Measurements from ENCODE around the gene C2orf81.

DNA sequence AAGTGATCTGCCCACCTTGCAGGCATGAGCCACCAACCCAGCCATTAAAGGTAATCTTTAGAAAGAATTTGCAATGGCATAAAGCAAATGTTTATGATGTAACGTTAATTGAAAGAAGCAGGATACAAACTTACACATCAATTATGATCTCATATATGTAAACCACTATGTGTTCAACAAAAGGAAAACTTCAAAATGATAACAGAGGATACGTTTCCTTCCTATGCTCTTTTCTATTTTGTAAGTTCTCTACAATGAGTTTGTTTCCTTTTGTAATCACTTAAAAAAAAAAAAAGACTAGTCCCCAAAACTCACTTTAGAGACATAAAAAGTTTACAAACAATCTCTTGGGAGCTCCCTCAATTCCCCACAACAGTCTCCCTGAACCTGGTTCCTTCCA is 1.4 kb downstream of the C2orf81 start:
- TF ChIP-seq CHD1 (IDR thresholded peaks at IDR 0.05; ENCODE audit: low read depth, low read length): no peak
- TF ChIP-seq NFE2L2 (IDR thresholded peaks at IDR 0.05; ENCODE audit: low read depth, low read length): no peak
- TF ChIP-seq SMC3 (IDR thresholded peaks at IDR 0.05; ENCODE audit: low read depth, low read length): no peak
- TF ChIP-seq, protein P1, sequence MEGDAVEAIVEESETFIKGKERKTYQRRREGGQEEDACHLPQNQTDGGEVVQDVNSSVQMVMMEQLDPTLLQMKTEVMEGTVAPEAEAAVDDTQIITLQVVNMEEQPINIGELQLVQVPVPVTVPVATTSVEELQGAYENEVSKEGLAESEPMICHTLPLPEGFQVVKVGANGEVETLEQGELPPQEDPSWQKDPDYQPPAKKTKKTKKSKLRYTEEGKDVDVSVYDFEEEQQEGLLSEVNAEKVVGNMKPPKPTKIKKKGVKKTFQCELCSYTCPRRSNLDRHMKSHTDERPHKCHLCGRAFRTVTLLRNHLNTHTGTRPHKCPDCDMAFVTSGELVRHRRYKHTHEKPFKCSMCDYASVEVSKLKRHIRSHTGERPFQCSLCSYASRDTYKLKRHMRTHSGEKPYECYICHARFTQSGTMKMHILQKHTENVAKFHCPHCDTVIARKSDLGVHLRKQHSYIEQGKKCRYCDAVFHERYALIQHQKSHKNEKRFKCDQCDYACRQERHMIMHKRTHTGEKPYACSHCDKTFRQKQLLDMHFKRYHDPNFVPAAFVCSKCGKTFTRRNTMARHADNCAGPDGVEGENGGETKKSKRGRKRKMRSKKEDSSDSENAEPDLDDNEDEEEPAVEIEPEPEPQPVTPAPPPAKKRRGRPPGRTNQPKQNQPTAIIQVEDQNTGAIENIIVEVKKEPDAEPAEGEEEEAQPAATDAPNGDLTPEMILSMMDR (conservative IDR thresholded peaks at IDR 0.05; ENCODE audit: low read depth, low read length): no peak
- TF ChIP-seq RFX5 (IDR thresholded peaks at IDR 0.05; ENCODE audit: low read depth, low read length): no peak

Data from IMR-90 (cell line).